A549 (cell line): ENCODE measurements around the gene GAS7.

Experiments
- CTCF ChIP-seq: fragments of >200 bp; sonication (Bioruptor Twin); formaldehyde crosslinking; IDR thresholded peaks from 3 replicates; pipeline ENCODE4 v1.5.1; 2016
- KDM5A ChIP-seq: fragments of 200-600 bp; sonication (generic); IDR thresholded peaks from 2 replicates; pipeline ENCODE4 v1.6.1; 2016; ENCODE audit warnings: antibody characterized with exemption, mild to moderate bottlenecking
- POLR2A ChIP-seq: IDR thresholded peaks from 2 replicates; pipeline ENCODE4 v1.6.1; 2012; ENCODE audit warnings: mild to moderate bottlenecking, low read length
- RNF2 ChIP-seq: fragments of 200-600 bp; sonication (generic); IDR thresholded peaks from 2 replicates; pipeline ENCODE4 v1.6.1; 2016; ENCODE audit warnings: low read depth, mild to moderate bottlenecking, antibody characterized with exemption, moderate library complexity, borderline replicate concordance
- TF ChIP-seq, protein P1 (sequence below): IDR thresholded peaks from 2 replicates; pipeline ENCODE4 v1.6.1; 2012

- TF ChIP-seq CTCF (no peak), POLR2A (no peak), KDM5A (no peak), RNF2 (no peak)
- TF ChIP-seq, protein P1, sequence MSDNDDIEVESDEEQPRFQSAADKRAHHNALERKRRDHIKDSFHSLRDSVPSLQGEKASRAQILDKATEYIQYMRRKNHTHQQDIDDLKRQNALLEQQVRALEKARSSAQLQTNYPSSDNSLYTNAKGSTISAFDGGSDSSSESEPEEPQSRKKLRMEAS = no peak
Measured at GRCh38 chr17:9912121-9913099, 286.0 kb downstream of the GAS7 start.
